Measurements from ENCODE around the gene ZCCHC8.
A peak's percentile ranks its signal among the peaks of the same experiment; 100 is the strongest.
"Not testable (repeated sequence)": the region's sequence is repeated elsewhere in the genome, so short reads cannot be mapped to it uniquely, and the experiment has no call there.

ZCCHC8 gene

GRCh38 chr12:122513660-122514059, 12.9 kb upstream of the ZCCHC8 start:
- DNase-seq (ENCODE audit: low read depth, low spot score), result no peak
- no peak overlapping the region for H3K27ac ChIP-seq

GRCh38 chr12:122513028-122513427, 12.3 kb upstream of the ZCCHC8 start:
- not testable (repeated sequence) for DNase-seq (ENCODE audit: low read depth, low spot score); H3K27ac ChIP-seq

GRCh38 chr12:122508163-122508562, 7.4 kb upstream of the ZCCHC8 start:
- DNase-seq (ENCODE audit: low read depth, low spot score), result no peak
- H3K27ac ChIP-seq, result no peak overlapping the region

- H3K27ac ChIP-seq, result no peak overlapping the region
Observed at GRCh38 chr12:122506393-122506938, 5.7 kb upstream of the ZCCHC8 start.

DNA sequence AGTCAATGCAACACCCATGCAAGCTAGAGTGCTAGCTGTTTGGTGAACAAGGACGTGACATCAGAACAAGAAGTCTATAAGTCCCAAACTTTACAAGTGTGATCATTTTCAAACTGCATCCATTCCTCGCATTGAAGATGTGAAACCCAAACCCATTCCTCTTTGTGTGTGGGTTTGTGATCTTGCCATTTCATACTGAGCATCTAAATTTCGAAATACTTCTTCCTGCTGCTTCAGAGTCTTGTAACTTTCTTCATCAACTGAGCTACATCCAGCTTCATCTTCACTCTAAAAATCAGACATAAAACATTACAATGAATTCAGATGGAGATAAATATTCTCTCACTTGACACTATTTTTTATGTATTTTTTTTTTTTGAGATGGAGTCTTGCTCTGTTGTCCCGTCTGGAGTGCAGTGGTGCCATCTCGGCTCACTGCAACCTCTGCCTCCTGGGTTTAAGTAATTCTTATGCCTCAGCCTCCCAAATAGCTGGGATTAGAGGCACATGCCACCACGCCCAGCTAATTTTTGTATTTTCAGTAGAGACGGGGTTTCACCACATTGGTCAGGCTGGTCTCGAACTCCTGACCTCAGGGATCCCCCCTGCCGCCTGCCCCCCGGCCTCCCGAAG, 4.8 kb upstream of the ZCCHC8 start:
- no peak for DNase-seq (ENCODE audit: low read depth, low spot score)
- no peak overlapping the region for H3K27ac ChIP-seq

More at GRCh38 chr12:122506393-122506938, 5.7 kb upstream of the ZCCHC8 start:
- no peak for DNase-seq (ENCODE audit: low read depth, low spot score)

DNA sequence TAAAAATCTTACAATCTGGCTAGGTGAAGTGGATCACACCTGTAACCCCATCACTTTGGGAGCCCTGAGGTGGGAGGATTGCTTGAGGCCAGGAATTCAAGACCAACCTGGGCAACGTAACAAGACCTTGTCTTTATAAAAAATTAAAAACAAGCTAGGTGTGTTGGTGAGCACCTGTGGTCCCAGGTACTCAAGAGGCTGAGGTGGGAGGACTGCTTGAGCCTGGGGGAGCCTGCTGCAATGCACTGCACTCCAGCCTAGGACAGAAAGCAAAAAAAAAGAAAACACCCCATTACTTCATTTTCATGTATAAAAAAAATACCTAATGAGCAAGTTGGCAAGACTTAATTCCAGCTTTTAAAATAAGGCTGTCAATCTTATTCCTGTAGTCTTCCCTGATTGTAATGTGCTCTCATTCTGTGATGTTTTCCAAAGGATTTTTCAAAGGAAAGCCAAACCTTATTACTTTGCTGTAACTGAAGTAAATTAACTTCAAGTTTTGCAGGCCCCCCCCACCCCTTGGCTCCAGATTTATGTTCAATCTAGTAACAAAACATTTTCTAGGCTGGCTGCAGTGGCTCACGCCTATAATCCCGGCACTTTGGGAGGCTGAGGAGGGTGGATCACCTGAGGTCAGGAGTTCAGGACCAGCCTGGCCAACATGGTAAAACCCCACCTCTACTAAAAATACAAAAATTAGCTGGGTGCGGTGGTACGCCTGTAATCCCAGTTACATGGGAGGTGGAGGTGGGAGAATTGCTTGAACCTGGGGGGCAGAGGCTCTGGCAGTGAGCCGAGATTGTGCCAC, 3.3 kb upstream of the ZCCHC8 start:
- DNase-seq (ENCODE audit: low read depth, low spot score), result no peak
- H3K27ac ChIP-seq, result peak overlapping the region; percentile 7

GRCh38 chr12:122503147-122503751, 2.5 kb upstream of the ZCCHC8 start:
- DNase-seq (ENCODE audit: low read depth, low spot score), result no peak
- H3K27ac ChIP-seq, result peak overlapping the region; percentile 7

DNA sequence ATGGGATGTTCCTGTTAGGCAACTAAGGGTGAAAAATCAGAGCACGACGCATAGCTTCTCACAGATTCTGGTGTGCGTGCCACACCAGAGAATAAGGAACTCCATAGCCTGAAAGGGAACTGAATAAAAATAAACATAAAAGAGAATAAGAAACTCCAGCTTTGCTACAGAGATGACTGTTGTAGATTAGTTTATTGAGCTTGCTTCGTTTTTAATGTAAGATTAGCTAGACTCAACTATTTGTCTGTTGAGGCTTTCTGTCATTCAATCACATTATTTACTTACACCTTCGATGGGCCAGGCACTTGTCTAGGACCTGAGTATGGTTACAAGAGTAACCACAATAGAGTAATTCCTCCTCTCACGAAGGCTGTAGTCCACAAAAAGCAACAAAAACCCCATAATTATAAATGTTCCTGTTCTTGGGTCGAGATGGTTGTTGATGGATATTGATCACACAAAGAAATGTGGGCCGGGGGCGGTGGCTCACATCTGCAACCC, 807 bp upstream of the ZCCHC8 start:
- H3K27ac ChIP-seq, result peak overlapping the region; percentile 98
- no peak for DNase-seq (ENCODE audit: low read depth, low spot score)

DNA sequence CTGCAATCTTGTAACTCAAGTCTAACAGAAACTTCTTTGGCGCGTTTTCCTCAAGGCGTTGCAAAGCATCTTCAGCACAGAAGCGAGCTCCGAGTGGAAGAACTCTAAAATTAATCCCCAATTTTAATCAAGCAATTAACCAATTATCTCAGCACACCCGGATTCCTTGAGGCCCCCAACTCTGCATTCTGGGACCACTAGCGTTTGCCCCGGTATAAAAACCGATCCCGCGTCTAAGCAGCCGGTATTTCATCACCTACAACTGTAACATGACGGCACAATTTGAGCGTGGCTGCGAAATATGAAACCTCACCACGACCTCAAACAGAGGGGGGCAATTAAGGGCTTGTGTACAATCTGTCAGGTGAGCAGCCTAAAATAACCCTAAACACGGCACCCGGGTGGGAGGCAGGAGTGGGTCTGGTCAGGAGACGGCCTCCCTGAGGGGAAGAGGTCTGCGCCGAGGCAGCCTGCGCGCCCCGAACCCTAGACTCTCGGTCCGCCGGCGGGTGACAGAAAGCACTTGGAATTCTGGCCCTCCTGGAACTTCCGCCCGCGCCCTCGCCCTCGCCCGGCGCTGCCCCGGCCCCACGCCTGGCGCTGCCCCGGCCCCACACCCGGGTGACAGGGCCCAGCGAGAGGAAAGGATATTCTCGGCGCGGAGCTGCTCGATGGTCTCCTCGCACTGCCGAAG, 594 bp downstream of the ZCCHC8 start:
- H3K27ac ChIP-seq, result peak overlapping the region; percentile 98
- DNase-seq (ENCODE audit: low read depth, low spot score), result no peak

DNA sequence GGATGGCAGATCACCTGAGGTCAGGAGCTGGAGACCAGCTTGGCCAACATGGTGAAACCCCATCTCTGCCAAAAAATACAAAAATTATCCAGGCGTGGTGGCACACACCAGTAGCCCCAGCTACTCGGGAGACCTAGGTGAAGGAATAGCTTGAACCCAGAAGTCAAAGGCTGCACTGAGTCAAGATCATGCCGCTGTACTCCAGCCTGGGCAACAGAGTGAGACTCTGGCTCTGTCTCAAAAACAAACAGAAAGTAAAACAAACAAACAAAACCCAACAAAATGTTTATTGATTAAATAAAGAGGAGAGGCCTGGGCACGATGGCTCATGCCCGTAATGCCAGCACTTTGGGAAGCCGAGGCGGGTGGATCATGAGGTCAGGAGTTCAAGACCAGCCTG, 5.5 kb downstream of the ZCCHC8 start:
- DNase-seq (ENCODE audit: low read depth, low spot score), result no peak
- H3K27ac ChIP-seq, result no peak overlapping the region

GRCh38 chr12:122493222-122493621, 7.5 kb downstream of the ZCCHC8 start:
- not testable (repeated sequence) for H3K27ac ChIP-seq; DNase-seq (ENCODE audit: low read depth, low spot score)

DNA sequence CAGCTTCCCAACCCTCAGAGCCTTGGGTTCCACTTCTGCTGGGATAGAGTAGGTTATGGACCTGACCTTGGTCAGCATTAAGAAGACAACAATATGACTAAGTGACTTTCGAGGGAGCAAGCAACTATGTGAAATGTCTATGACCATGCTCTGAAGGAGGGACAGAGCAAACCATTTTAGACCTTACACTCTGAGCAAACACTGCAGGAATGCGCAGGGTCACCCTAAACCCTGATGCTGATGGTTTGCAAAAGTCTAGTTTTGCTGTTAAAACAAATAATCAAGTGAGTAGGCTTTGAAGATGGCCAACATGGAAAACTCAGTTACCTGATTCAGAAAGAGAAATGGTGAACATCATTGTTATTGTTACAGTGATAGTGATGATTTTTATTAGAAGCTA, 8.7 kb downstream of the ZCCHC8 start:
- no peak overlapping the region for H3K27ac ChIP-seq
- no peak for DNase-seq (ENCODE audit: low read depth, low spot score)

GRCh38 chr12:122489038-122489437, 11.7 kb downstream of the ZCCHC8 start:
- no peak overlapping the region for H3K27ac ChIP-seq
- no peak for DNase-seq (ENCODE audit: low read depth, low spot score)

DNA sequence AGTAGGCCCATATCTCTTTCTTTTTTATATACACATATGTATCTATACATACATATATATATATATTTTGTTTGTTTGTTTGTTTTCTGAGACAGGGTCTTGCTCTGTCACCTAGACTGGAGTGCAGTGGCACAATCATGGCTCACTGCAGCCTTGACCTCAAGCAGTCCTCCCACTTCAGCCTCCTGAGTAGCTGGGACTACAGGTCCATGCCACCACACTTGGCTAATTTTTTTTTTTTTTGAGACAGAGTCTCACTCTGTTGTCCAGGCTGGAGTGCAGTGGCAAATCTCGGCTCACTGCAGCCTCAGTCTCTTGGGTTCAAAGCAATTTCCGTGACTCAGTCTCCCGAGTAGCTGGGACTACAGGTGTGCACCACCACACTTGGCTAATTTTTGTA, 12.9 kb downstream of the ZCCHC8 start:
- H3K27ac ChIP-seq; DNase-seq (ENCODE audit: low read depth, low spot score): not testable (repeated sequence)

- H3K27ac ChIP-seq, result no peak overlapping the region
- DNase-seq (ENCODE audit: low read depth, low spot score), result no peak
Observed at GRCh38 chr12:122486805-122487426, 13.8 kb downstream of the ZCCHC8 start.

DNA sequence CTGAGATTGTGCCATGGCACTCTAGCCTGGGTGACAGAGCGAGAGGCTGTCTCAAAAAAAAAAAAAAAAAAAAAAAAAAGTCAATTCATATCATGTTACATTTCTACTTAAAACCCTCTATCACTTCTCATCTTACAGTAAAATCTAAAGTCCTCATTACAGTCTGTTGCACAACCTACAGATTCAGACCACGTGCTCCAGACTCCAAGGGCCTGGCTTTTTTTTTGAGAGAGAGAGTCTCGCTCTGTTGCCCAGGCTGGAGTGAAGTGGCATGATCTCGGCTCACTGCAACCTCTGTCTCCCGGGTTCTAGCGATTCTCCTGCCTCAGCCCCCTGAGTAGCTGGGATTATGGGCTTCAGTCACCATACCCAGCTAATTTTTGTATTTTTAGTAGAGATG, 14.4 kb downstream of the ZCCHC8 start:
- DNase-seq (ENCODE audit: low read depth, low spot score); H3K27ac ChIP-seq: not testable (repeated sequence)

GRCh38 chr12:122484385-122484784, 16.3 kb downstream of the ZCCHC8 start:
- DNase-seq (ENCODE audit: low read depth, low spot score); H3K27ac ChIP-seq: not testable (repeated sequence)

GRCh38 chr12:122483969-122484368, 16.8 kb downstream of the ZCCHC8 start:
- no peak overlapping the region for H3K27ac ChIP-seq
- no peak for DNase-seq (ENCODE audit: low read depth, low spot score)

DNA sequence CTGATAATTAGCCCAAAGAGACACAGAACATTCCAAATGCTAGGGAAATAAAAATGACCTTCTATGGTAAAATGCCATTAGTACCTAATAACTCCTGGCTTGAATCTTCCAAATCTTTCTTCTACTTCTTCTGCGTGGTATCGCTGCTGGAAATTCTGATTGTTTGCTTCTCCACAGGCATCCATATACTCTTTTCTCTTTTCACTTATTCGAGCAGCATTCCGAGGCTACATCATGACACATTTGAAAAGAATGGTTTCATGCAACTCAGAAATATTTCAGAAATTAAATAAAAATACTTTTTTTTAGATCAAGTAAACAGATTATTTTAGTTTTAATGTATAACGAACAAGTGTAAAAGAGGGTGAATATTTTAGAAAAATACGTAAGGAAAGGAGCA, 18.9 kb downstream of the ZCCHC8 start:
- H3K27ac ChIP-seq, result no peak overlapping the region
- no peak for DNase-seq (ENCODE audit: low read depth, low spot score)

DNA sequence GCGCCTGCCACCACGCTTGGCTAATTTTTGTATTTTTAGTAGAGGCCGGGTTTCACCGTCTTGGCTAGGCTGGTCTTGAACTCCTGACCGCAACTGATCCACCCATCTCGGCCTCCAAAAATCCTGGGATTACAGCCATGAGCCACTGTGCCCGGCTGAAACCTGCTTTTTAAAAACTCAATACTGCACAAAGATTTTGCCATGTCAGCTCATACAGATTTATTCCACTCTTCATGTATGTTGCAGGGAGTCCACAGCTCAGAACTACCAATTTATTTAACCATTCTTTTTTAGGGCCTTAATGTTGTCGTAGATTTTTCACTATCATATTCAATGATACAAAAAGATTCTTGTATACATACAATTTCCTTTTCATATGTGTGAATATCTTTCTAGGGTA, 20.0 kb downstream of the ZCCHC8 start:
- DNase-seq (ENCODE audit: low read depth, low spot score), result no peak
- no peak overlapping the region for H3K27ac ChIP-seq
